ENCODE results near the gene CSF3R.

DNA sequence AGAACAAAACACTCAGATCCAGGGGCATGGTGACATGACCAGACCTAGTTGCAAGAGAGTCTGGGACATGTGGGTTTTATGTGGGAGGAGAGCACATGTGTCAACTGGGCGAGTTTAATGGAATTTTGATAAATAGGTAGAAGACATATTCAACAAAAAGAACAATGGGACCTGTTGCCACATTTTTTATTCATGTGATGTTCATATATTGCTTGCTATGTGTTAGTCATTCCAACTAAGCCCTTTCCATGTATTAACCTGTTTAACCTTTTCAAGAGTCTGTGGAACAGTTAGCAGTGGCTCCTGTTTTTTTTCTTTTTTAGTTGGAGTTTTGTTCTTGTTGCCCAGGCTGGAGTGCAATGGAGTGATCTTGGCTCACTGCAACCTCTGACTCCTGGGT is 30.1 kb upstream of the CSF3R start:
- TF ChIP-seq ATF3 (CRISPR knock-in tag; conservative IDR thresholded peaks at IDR 0.05) (no peak), CTCF (IDR thresholded peaks at IDR 0.05) (no peak), SOX15 (CRISPR knock-in tag; IDR thresholded peaks at IDR 0.05) (no peak)
- TF ChIP-seq, protein P1, sequence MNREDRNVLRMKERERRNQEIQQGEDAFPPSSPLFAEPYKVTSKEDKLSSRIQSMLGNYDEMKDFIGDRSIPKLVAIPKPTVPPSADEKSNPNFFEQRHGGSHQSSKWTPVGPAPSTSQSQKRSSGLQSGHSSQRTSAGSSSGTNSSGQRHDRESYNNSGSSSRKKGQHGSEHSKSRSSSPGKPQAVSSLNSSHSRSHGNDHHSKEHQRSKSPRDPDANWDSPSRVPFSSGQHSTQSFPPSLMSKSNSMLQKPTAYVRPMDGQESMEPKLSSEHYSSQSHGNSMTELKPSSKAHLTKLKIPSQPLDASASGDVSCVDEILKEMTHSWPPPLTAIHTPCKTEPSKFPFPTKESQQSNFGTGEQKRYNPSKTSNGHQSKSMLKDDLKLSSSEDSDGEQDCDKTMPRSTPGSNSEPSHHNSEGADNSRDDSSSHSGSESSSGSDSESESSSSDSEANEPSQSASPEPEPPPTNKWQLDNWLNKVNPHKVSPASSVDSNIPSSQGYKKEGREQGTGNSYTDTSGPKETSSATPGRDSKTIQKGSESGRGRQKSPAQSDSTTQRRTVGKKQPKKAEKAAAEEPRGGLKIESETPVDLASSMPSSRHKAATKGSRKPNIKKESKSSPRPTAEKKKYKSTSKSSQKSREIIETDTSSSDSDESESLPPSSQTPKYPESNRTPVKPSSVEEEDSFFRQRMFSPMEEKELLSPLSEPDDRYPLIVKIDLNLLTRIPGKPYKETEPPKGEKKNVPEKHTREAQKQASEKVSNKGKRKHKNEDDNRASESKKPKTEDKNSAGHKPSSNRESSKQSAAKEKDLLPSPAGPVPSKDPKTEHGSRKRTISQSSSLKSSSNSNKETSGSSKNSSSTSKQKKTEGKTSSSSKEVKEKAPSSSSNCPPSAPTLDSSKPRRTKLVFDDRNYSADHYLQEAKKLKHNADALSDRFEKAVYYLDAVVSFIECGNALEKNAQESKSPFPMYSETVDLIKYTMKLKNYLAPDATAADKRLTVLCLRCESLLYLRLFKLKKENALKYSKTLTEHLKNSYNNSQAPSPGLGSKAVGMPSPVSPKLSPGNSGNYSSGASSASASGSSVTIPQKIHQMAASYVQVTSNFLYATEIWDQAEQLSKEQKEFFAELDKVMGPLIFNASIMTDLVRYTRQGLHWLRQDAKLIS (CRISPR knock-in tag; IDR thresholded peaks at IDR 0.05; ENCODE audit: borderline replicate concordance), result no peak
- TF ChIP-seq, protein P2, sequence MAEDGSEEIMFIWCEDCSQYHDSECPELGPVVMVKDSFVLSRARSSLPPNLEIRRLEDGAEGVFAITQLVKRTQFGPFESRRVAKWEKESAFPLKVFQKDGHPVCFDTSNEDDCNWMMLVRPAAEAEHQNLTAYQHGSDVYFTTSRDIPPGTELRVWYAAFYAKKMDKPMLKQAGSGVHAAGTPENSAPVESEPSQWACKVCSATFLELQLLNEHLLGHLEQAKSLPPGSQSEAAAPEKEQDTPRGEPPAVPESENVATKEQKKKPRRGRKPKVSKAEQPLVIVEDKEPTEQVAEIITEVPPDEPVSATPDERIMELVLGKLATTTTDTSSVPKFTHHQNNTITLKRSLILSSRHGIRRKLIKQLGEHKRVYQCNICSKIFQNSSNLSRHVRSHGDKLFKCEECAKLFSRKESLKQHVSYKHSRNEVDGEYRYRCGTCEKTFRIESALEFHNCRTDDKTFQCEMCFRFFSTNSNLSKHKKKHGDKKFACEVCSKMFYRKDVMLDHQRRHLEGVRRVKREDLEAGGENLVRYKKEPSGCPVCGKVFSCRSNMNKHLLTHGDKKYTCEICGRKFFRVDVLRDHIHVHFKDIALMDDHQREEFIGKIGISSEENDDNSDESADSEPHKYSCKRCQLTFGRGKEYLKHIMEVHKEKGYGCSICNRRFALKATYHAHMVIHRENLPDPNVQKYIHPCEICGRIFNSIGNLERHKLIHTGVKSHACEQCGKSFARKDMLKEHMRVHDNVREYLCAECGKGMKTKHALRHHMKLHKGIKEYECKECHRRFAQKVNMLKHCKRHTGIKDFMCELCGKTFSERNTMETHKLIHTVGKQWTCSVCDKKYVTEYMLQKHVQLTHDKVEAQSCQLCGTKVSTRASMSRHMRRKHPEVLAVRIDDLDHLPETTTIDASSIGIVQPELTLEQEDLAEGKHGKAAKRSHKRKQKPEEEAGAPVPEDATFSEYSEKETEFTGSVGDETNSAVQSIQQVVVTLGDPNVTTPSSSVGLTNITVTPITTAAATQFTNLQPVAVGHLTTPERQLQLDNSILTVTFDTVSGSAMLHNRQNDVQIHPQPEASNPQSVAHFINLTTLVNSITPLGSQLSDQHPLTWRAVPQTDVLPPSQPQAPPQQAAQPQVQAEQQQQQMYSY (CRISPR knock-in tag; IDR thresholded peaks at IDR 0.05), result no peak
